ENCODE measurements around the gene NTRK3.
"Not testable (repeated sequence)": the region's sequence is repeated elsewhere in the genome, so short reads cannot be mapped to it uniquely, and the experiment has no call there.

Gene NTRK3

DNA sequence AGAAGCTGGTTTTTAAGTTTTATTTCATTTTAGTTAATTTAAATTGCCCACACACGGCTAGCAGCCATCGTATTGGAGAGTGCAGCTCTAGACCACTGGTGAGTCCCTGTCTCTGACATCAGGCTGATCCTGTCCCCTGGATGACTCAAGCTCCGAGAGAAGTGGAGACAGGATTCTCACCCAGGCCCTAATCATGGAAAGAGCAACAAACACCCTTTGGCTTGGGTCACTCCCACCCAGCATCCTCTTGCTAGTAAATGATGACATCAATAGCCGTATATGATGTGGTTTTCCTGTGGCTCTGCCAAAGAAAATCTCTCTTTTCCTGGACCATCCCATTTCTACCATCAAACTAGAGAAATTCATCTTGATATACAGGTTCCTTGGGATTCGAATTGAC, 182.2 kb downstream of the NTRK3 start:
- no peak for DNase-seq (ENCODE audit: extremely low read depth, low read depth)
- no peak overlapping the region for H3K4me3 ChIP-seq (replicated peaks; ENCODE audit: low read depth, low read length)
- TF ChIP-seq, protein P1, sequence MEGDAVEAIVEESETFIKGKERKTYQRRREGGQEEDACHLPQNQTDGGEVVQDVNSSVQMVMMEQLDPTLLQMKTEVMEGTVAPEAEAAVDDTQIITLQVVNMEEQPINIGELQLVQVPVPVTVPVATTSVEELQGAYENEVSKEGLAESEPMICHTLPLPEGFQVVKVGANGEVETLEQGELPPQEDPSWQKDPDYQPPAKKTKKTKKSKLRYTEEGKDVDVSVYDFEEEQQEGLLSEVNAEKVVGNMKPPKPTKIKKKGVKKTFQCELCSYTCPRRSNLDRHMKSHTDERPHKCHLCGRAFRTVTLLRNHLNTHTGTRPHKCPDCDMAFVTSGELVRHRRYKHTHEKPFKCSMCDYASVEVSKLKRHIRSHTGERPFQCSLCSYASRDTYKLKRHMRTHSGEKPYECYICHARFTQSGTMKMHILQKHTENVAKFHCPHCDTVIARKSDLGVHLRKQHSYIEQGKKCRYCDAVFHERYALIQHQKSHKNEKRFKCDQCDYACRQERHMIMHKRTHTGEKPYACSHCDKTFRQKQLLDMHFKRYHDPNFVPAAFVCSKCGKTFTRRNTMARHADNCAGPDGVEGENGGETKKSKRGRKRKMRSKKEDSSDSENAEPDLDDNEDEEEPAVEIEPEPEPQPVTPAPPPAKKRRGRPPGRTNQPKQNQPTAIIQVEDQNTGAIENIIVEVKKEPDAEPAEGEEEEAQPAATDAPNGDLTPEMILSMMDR (IDR thresholded peaks at IDR 0.05; ENCODE audit: low read depth, low read length, missing control alignments): no peak

- DNase-seq (ENCODE audit: extremely low read depth, low read depth): no peak
- H3K4me3 ChIP-seq (replicated peaks; ENCODE audit: low read depth, low read length): no peak overlapping the region
- TF ChIP-seq, protein P1 (IDR thresholded peaks at IDR 0.05; ENCODE audit: low read depth, low read length, missing control alignments): no peak
These were observed 183.2 kb downstream of the NTRK3 start for GRCh38 chr15:88073391-88073691.

- no peak for DNase-seq (ENCODE audit: extremely low read depth, low read depth)
- H3K4me3 ChIP-seq (replicated peaks; ENCODE audit: low read depth, low read length): no peak overlapping the region
- TF ChIP-seq, protein P1 (IDR thresholded peaks at IDR 0.05; ENCODE audit: low read depth, low read length, missing control alignments): no peak
These were observed 183.7 kb downstream of the NTRK3 start for GRCh38 chr15:88072598-88073390.

- not testable (repeated sequence) for H3K4me3 ChIP-seq (replicated peaks; ENCODE audit: low read depth, low read length); DNase-seq (ENCODE audit: extremely low read depth, low read depth)
These were observed 184.4 kb downstream of the NTRK3 start for GRCh38 chr15:88072133-88072532.

- no peak for DNase-seq (ENCODE audit: extremely low read depth, low read depth)
- TF ChIP-seq, protein P1 (IDR thresholded peaks at IDR 0.05; ENCODE audit: low read depth, low read length, missing control alignments): no peak
These were observed 185.4 kb downstream of the NTRK3 start for GRCh38 chr15:88071141-88071540.

DNA sequence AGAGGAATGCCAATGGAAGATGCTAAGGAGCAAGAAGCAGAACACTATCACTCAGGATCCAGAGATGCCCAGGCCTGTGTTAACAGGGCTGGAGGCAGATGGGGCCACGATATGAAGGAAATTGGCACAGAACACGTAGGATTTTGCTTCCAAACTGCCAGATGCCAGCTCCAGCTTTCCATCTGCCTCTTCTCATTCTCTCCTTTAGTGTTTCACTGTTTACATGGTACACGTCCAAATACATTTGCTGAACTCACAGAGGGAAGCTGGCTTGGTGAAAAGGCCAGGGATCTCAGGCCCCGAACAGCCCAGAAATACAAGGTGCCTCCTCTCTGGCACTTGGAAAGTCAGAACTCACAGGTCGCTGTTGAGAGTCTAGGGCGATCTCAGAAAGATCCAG, 187.0 kb downstream of the NTRK3 start:
- no peak for DNase-seq (ENCODE audit: extremely low read depth, low read depth)
- TF ChIP-seq, protein P1 (IDR thresholded peaks at IDR 0.05; ENCODE audit: low read depth, low read length, missing control alignments): no peak
- no peak overlapping the region for H3K4me3 ChIP-seq (replicated peaks; ENCODE audit: low read depth, low read length)

More at GRCh38 chr15:88071141-88071540, 185.4 kb downstream of the NTRK3 start:
- H3K4me3 ChIP-seq (replicated peaks; ENCODE audit: low read depth, low read length): no peak overlapping the region

- TF ChIP-seq, protein P1 (IDR thresholded peaks at IDR 0.05; ENCODE audit: low read depth, low read length, missing control alignments): no peak
- no peak for DNase-seq (ENCODE audit: extremely low read depth, low read depth)
- H3K4me3 ChIP-seq (replicated peaks; ENCODE audit: low read depth, low read length): no peak overlapping the region
These were observed 189.2 kb downstream of the NTRK3 start for GRCh38 chr15:88067331-88067685.
